ENCODE data around the gene ANAPC2.

Gene ANAPC2

DNA sequence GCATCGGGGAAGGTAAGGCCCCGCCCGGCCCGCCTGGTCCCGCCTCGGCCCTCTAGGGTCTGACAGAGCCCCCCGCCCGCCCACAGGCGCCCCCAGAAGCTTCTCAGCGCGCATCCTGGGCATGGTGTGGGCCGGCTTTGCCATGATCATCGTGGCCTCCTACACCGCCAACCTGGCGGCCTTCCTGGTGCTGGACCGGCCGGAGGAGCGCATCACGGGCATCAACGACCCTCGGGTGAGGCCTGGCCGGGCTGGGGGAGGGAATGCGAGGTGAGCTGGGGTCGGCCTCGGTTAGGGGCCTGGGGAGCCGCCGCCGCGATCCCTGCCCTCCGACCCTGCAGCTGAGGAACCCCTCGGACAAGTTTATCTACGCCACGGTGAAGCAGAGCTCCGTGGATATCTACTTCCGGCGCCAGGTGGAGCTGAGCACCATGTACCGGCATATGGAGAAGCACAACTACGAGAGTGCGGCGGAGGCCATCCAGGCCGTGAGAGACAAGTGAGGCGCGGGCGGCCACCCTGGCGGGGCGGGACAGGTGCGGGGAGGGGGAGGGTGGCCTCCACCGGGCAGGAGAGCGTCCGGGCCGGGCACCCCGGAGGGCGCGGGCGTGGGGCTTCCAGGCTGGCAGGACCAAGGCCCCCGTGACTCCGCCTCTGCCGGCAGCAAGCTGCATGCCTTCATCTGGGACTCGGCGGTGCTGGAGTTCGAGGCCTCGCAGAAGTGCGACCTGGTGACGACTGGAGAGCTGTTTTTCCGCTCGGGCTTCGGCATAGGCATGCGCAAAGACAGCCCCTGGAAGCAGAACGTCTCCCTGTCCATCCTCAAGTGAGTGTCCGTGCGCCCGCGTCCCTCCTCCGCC, 25.6 kb downstream of the ANAPC2 start:
- TF ChIP-seq, protein P1, sequence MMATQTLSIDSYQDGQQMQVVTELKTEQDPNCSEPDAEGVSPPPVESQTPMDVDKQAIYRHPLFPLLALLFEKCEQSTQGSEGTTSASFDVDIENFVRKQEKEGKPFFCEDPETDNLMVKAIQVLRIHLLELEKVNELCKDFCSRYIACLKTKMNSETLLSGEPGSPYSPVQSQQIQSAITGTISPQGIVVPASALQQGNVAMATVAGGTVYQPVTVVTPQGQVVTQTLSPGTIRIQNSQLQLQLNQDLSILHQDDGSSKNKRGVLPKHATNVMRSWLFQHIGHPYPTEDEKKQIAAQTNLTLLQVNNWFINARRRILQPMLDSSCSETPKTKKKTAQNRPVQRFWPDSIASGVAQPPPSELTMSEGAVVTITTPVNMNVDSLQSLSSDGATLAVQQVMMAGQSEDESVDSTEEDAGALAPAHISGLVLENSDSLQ (IDR thresholded peaks at IDR 0.05) = no peak
- TF ChIP-seq ELF4 (IDR thresholded peaks at IDR 0.05) (no peak), HDGF (IDR thresholded peaks at IDR 0.05; ENCODE audit: borderline replicate concordance) (no peak), CTBP1 (IDR thresholded peaks at IDR 0.05; ENCODE audit: borderline replicate concordance) (no peak), LEF1 (IDR thresholded peaks at IDR 0.05; ENCODE audit: borderline replicate concordance) (no peak), SP1 (IDR thresholded peaks at IDR 0.05) (no peak), FOXK2 (IDR thresholded peaks at IDR 0.05) (no peak)
- ChIA-PET POLR2A (interaction anchor here (0.9 kb wide), 1 partner anchor 33 kb away, joined by 4 read pairs; no protein-coding TSS in a partner anchor), CTCF (no interaction called here)
- no peak for DNase-seq (ENCODE audit: extremely low spot score)

- TF ChIP-seq TARDBP (IDR thresholded peaks at IDR 0.05) (no peak), BHLHE40 (IDR thresholded peaks at IDR 0.05; ENCODE audit: borderline replicate concordance) (no peak), CTBP1 (IDR thresholded peaks at IDR 0.05; ENCODE audit: borderline replicate concordance) (no peak)
- peak; percentile 66 for DNase-seq (ENCODE audit: extremely low spot score)
- ChIA-PET CTCF (no interaction called here), POLR2A (no interaction called here)
Measured at GRCh38 chr9:137161558-137162486, 26.5 kb downstream of the ANAPC2 start.

DNA sequence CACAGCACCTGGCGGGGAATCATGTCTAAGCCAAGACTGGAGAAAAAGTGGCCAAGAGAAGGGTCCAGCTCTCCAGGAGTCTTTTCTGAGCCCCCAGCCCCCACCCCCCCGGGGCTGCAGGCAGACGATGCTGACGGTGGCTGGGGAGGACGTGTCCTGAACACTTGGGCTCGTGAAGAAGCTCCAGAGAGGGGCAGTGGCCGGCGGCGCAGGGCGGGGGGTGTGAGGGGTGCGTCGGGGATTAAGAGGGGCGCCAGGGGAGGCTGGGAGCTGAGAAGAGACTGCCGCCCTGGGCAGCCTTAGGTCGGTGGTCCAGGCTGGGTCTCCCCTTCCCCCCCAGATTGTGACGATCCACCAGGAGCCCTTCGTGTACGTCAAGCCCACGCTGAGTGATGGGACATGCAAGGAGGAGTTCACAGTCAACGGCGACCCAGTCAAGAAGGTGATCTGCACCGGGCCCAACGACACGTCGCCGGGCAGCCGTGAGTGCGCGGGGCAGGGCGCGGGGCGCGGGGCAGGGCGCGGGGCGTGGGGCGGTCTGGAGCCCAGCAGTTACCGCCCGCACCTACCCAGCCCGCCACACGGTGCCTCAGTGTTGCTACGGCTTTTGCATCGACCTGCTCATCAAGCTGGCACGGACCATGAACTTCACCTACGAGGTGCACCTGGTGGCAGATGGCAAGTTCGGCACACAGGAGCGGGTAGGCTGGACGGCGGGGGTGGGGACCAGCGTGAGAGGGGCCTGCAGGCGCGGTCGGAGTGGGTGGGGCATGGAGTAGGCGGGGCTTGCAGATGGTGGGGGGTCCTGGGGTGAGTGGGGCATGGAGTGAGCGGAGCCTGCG, 27.4 kb downstream of the ANAPC2 start:
- DNase-seq (ENCODE audit: extremely low spot score) = no peak
- ChIA-PET POLR2A (no interaction called here), CTCF (no interaction called here)
- no peak for TF ChIP-seq BHLHE40 (IDR thresholded peaks at IDR 0.05; ENCODE audit: borderline replicate concordance)
- TF ChIP-seq FOXA1 (IDR thresholded peaks at IDR 0.05) = no peak
- no peak for TF ChIP-seq HDGF (IDR thresholded peaks at IDR 0.05; ENCODE audit: borderline replicate concordance)
- TF ChIP-seq NFRKB (IDR thresholded peaks at IDR 0.05) = no peak
- TF ChIP-seq LEF1 (IDR thresholded peaks at IDR 0.05; ENCODE audit: borderline replicate concordance) = no peak
- no peak for TF ChIP-seq TARDBP (IDR thresholded peaks at IDR 0.05)
- TF ChIP-seq L3MBTL2 (conservative IDR thresholded peaks at IDR 0.05) = no peak
- TF ChIP-seq FOXM1 (IDR thresholded peaks at IDR 0.05; ENCODE audit: borderline replicate concordance) = no peak
- no peak for TF ChIP-seq ELF4 (IDR thresholded peaks at IDR 0.05)
- TF ChIP-seq FOXK2 (IDR thresholded peaks at IDR 0.05) = no peak
- no peak for TF ChIP-seq ZNF384 (IDR thresholded peaks at IDR 0.05)
- TF ChIP-seq SP1 (IDR thresholded peaks at IDR 0.05) = no peak

GRCh38 chr9:137160054-137160425, 28.3 kb downstream of the ANAPC2 start:
- CTCF ChIA-PET = no interaction called here
- TF ChIP-seq L3MBTL2 (conservative IDR thresholded peaks at IDR 0.05) (no peak), FOXK2 (IDR thresholded peaks at IDR 0.05) (no peak), LEF1 (IDR thresholded peaks at IDR 0.05; ENCODE audit: borderline replicate concordance) (no peak), SUZ12 (IDR thresholded peaks at IDR 0.05) (no peak), SP1 (IDR thresholded peaks at IDR 0.05) (no peak), ZNF384 (IDR thresholded peaks at IDR 0.05) (no peak)
- POLR2A ChIA-PET = no interaction called here
- DNase-seq (ENCODE audit: extremely low spot score) = no peak

DNA sequence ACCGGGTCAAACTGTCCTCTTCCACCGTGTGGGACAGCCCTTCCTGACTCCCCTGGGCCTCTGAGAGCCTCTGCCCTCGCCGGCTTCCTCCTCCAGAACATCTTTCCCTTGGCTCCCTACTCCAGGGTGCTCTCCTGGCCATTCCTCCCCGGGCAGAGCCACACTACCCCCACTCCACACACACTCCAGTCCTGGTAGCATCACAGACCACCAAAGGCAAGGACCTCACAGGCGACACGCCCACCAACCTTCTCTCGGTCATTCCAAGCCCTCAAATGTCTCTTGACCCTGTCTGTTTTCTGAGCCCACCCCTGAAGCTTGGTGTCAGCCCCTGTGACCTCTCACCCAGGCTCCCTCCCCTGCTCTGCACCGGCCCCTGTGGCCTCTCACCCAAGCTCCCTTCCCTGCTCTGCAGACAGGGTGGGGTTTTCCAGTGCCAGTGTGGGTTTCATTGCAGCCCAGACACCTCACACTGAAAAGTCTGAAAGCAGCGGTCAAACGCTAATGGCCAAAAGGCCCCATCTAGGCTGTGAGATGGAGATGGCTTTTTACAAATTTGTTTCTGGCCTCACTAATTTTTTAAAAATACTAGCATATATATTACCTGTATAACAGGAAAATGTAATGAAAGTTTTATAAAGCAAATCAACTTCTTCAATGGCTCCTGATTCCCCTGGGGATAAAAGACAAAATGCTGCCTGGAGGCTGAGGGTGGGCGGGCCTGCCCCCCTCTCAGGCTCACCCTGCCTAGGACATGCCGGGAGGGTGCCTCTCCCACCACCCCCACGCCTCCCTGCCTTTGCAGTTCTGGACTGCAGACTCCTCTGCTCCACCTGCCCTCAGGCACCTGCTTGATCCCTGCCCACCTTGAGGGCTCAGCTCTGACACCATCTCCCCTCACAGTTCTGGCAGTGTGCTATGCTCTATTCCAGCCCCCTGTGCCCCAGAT, 29.0 kb downstream of the ANAPC2 start:
- POLR2A ChIA-PET = interaction anchor here (1.5 kb wide), 1 partner anchor 73 kb away, joined by 3 read pairs; the partner anchor contains the start of gene MAN1B1
- DNase-seq (ENCODE audit: extremely low spot score) = no peak
- TF ChIP-seq ELF4 (IDR thresholded peaks at IDR 0.05) (no peak), SUZ12 (IDR thresholded peaks at IDR 0.05) (no peak), FOXK2 (IDR thresholded peaks at IDR 0.05) (no peak), SP1 (IDR thresholded peaks at IDR 0.05) (no peak), ZNF384 (IDR thresholded peaks at IDR 0.05) (no peak), BHLHE40 (IDR thresholded peaks at IDR 0.05; ENCODE audit: borderline replicate concordance) (no peak), CTBP1 (IDR thresholded peaks at IDR 0.05; ENCODE audit: borderline replicate concordance) (no peak), FOXA1 (IDR thresholded peaks at IDR 0.05) (no peak), TARDBP (IDR thresholded peaks at IDR 0.05) (no peak), LEF1 (IDR thresholded peaks at IDR 0.05; ENCODE audit: borderline replicate concordance) (no peak), FOXM1 (IDR thresholded peaks at IDR 0.05; ENCODE audit: borderline replicate concordance) (no peak), L3MBTL2 (conservative IDR thresholded peaks at IDR 0.05) (no peak), NFRKB (IDR thresholded peaks at IDR 0.05) (no peak), HDGF (IDR thresholded peaks at IDR 0.05; ENCODE audit: borderline replicate concordance) (no peak)
- TF ChIP-seq, protein P1 (IDR thresholded peaks at IDR 0.05) = no peak
- CTCF ChIA-PET = no interaction called here

Measured in HEK293T (cell line).